ENCODE results near the gene ZNF653.
A peak's percentile ranks its signal among the peaks of the same experiment; 100 is the strongest.

ZNF653 gene

GRCh38 chr19:11505504-11506100, at the start of gene ZNF653:
Gene ZNF653 (minus strand): TSS chr19:11505839. CDS start chr19:11505786, 53 bp downstream.
- peak; percentile 86 for DNase-seq (ENCODE audit: low read depth, low spot score)

- no peak for DNase-seq (ENCODE audit: low read depth, low spot score)
Measured at GRCh38 chr19:11555246-11555645, 49.6 kb upstream of the ZNF653 start.

- DNase-seq (ENCODE audit: low read depth, low spot score): no peak
Measured at GRCh38 chr19:11554160-11554559, 48.5 kb upstream of the ZNF653 start.

- no peak for DNase-seq (ENCODE audit: low read depth, low spot score)
Measured at GRCh38 chr19:11552666-11553372, 47.2 kb upstream of the ZNF653 start.

GRCh38 chr19:11551603-11552235, 46.1 kb upstream of the ZNF653 start:
- DNase-seq (ENCODE audit: low read depth, low spot score): no peak

- DNase-seq (ENCODE audit: low read depth, low spot score): no peak
Measured at GRCh38 chr19:11550265-11550664, 44.6 kb upstream of the ZNF653 start.

- no peak for DNase-seq (ENCODE audit: low read depth, low spot score)
Measured at GRCh38 chr19:11549386-11549953, 43.8 kb upstream of the ZNF653 start.

GRCh38 chr19:11547929-11548700, 42.5 kb upstream of the ZNF653 start:
- no peak for DNase-seq (ENCODE audit: low read depth, low spot score)

GRCh38 chr19:11541238-11541637, 35.6 kb upstream of the ZNF653 start:
- DNase-seq (ENCODE audit: low read depth, low spot score): no peak

- no peak for DNase-seq (ENCODE audit: low read depth, low spot score)
Measured at GRCh38 chr19:11540645-11541044, 35.0 kb upstream of the ZNF653 start.

GRCh38 chr19:11539495-11540365, 34.1 kb upstream of the ZNF653 start:
- DNase-seq (ENCODE audit: low read depth, low spot score): no peak

GRCh38 chr19:11538232-11539036, 32.8 kb upstream of the ZNF653 start, which contains the start of gene CNN1:
Gene CNN1 (plus strand): TSS chr19:11538851. CDS start chr19:11538928, 77 bp downstream.
- no peak for DNase-seq (ENCODE audit: low read depth, low spot score)

GRCh38 chr19:11535792-11536595, 30.4 kb upstream of the ZNF653 start:
- DNase-seq (ENCODE audit: low read depth, low spot score): peak; percentile 68

GRCh38 chr19:11534948-11535347, 29.3 kb upstream of the ZNF653 start:
- DNase-seq (ENCODE audit: low read depth, low spot score): no peak

GRCh38 chr19:11534538-11534937, 28.9 kb upstream of the ZNF653 start:
- no peak for DNase-seq (ENCODE audit: low read depth, low spot score)

GRCh38 chr19:11530432-11530831, 24.8 kb upstream of the ZNF653 start:
- DNase-seq (ENCODE audit: low read depth, low spot score): no peak

- peak; percentile 96 for DNase-seq (ENCODE audit: low read depth, low spot score)
Measured at GRCh38 chr19:11528551-11529341, 23.1 kb upstream of the ZNF653 start, which contains the start of gene ECSIT. Gene ECSIT (minus strand): TSS chr19:11529134. CDS start chr19:11519170, 9,964 bp downstream.

- no peak for DNase-seq (ENCODE audit: low read depth, low spot score)
Measured at GRCh38 chr19:11519138-11519537, 13.5 kb upstream of the ZNF653 start.
